Osteoblast (primary cell): ENCODE measurements around the gene CDK17. TPM values are rescaled to one million over a fixed set of nuclear protein-coding genes. Genes with fewer than 3 reads are reported as not detected.
"Not testable (repeated sequence)": the region's sequence is repeated elsewhere in the genome, so short reads cannot be mapped to it uniquely, and the experiment has no call there.

Experiments used
- DNase-seq: peaks from one replicate; pipeline ENCODE4 v3.0.0; 2011; ENCODE audit warnings: low spot score, mixed read lengths; ENCODE audit not compliant: insufficient read length; ENCODE audit errors: missing footprints
- H2AFZ ChIP-seq: 2 replicates; pipeline ENCODE4 v1.6.0; 2011; ENCODE audit warnings: mild to moderate bottlenecking, low read length
- H3K27ac ChIP-seq: 2 replicates; pipeline ENCODE4 v1.5.1; 2011; ENCODE audit warnings: mild to moderate bottlenecking, low read depth, low read length, moderate library complexity
- H3K27me3 ChIP-seq: 2 replicates; pipeline ENCODE4 v1.6.0; 2012; ENCODE audit warnings: mild to moderate bottlenecking, control low read depth, inconsistent platforms, low read length, moderate library complexity; ENCODE audit not compliant: insufficient read depth
- H3K36me3 ChIP-seq: 2 replicates; pipeline ENCODE4 v1.5.1; 2011; ENCODE audit warnings: mild to moderate bottlenecking, low read length, control low read depth, moderate library complexity; ENCODE audit not compliant: insufficient read depth
- H3K4me1 ChIP-seq: 2 replicates; pipeline ENCODE4 v1.5.1; 2011; ENCODE audit warnings: mild to moderate bottlenecking, low read length, control low read depth, moderate library complexity; ENCODE audit not compliant: insufficient read depth
- H3K4me2 ChIP-seq: 2 replicates; pipeline ENCODE4 v1.6.0; 2011; ENCODE audit warnings: mild to moderate bottlenecking, low read length; ENCODE audit not compliant: insufficient read depth
- H3K4me3 ChIP-seq: fragments of 200-600 bp; sonication (generic); 3 replicates; pipeline ENCODE4 v1.5.1; 2012; ENCODE audit warnings: mild to moderate bottlenecking, low read length, inconsistent platforms; ENCODE audit not compliant: insufficient read depth
- H3K79me2 ChIP-seq: 2 replicates; pipeline ENCODE4 v1.6.0; 2012; ENCODE audit warnings: mild to moderate bottlenecking, low read length, control low read depth, inconsistent platforms; ENCODE audit not compliant: insufficient read depth
- H3K9me3 ChIP-seq: 2 replicates; pipeline ENCODE4 v1.5.1; 2011; ENCODE audit warnings: low read depth, low read length, control low read depth
- H4K20me1 ChIP-seq: 2 replicates; pipeline ENCODE4 v1.6.0; 2012; ENCODE audit warnings: mild to moderate bottlenecking, low read length, control low read depth; ENCODE audit not compliant: insufficient read depth
- total RNA-seq: library from RNA; depleted of rRNA; stranded (reverse); fragments of >200 nt; gene quantifications from 2 replicates; pipeline ENCODE4 v1.2.3, GENCODE V29; 2012
- TF ChIP-seq, protein P1 (sequence below): IDR thresholded peaks from 2 replicates; pipeline ENCODE4 v1.5.1; 2011; ENCODE audit warnings: mild to moderate bottlenecking, low read depth, low read length, moderate library complexity; ENCODE audit errors: extremely low read depth

CDK17 gene
- total RNA-seq, 1 donor = 68.0 TPM

DNA sequence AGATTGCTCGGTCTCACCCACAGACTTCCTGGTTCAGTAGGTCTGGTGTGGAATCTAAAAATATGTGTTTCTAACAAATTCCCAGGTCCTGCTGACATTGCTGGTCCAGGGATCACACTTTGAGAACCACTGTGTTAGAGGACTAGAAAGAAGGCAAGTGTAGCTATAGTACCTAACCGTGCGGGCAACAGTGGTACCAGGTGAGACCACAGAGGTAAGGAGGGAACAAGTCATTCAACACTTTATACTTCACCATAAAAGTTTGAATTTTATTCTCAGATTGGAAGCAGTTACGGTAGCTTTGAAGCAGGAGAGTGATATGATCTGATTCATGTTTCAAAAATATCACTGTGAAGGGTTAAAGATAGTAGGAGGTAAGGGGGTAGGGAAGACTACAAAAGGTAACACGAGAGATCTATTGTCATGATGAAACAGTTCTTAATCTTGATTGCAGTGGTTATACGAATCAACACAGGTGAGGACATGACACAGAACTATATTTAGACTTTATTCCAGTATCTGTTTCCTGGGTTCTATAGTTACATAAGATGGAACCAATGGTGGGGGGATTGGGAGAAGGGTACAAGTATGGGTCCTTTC is 73.5 kb downstream of the CDK17 start:
- Histone ChIP-seq H3K27me3 (no peaks in the 10 kb centered on the region), H2AFZ (no peak overlapping the region), H3K4me2 (no peak overlapping the region), H3K36me3 (peaks cover 17% of the 10 kb centered on the region), H3K27ac (no peak overlapping the region), H3K9me3 (no peaks in the 10 kb centered on the region), H3K79me2 (peaks cover 97% of the 10 kb centered on the region), H3K4me1 (no peaks in the 10 kb centered on the region), H3K4me3 (no peak overlapping the region), H4K20me1 (peaks cover 34% of the 10 kb centered on the region)
- TF ChIP-seq, protein P1, sequence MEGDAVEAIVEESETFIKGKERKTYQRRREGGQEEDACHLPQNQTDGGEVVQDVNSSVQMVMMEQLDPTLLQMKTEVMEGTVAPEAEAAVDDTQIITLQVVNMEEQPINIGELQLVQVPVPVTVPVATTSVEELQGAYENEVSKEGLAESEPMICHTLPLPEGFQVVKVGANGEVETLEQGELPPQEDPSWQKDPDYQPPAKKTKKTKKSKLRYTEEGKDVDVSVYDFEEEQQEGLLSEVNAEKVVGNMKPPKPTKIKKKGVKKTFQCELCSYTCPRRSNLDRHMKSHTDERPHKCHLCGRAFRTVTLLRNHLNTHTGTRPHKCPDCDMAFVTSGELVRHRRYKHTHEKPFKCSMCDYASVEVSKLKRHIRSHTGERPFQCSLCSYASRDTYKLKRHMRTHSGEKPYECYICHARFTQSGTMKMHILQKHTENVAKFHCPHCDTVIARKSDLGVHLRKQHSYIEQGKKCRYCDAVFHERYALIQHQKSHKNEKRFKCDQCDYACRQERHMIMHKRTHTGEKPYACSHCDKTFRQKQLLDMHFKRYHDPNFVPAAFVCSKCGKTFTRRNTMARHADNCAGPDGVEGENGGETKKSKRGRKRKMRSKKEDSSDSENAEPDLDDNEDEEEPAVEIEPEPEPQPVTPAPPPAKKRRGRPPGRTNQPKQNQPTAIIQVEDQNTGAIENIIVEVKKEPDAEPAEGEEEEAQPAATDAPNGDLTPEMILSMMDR = no peak
- no peak for DNase-seq

DNA sequence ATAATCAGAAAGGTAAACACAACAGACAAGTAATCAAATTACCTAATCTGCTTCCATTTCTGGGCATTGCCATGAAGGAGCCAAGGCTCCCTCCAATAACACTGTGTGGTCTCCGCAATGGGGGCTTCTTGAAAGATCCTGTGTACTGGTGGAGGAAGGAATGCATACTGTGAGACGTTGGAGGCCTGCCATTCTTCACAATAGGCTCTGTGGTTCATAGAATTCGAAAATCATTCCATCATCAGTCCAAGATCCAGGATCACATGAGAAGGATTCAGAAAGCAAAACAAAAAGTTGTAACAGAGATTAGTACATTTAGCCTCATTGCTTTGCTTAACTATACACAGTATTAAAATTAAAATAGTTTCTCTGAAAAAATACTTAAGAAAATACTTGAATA is 76.3 kb downstream of the CDK17 start:
- Histone ChIP-seq H3K27ac (no peak overlapping the region), H3K4me1 (no peaks in the 10 kb centered on the region), H3K4me2 (no peak overlapping the region), H3K79me2 (peaks cover 72% of the 10 kb centered on the region), H3K4me3 (no peak overlapping the region), H3K36me3 (peaks cover 17% of the 10 kb centered on the region), H2AFZ (no peak overlapping the region), H4K20me1 (peaks cover 20% of the 10 kb centered on the region), H3K27me3 (no peaks in the 10 kb centered on the region), H3K9me3 (no peaks in the 10 kb centered on the region)
- no peak for DNase-seq
- TF ChIP-seq, protein P1 = no peak

DNA sequence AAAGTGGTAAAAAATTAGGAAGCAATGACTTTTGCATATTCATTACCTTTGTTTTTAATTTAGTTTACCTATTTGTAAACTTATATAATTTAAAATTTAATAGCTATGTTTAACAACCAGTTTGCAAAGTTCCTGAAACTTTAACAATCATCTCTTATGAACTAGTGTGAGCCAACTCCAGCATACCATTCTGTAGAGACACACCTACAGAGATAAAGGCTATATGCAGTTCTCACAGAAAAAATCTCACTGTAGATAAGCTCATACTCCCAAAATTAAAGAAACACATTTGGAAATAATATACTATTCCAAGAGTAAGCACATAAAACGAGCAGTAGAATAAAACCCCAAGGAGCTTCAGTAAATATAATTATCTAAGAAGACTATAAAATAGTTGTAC is 77.5 kb downstream of the CDK17 start:
- Histone ChIP-seq H3K27ac (no peak overlapping the region), H3K79me2 (peaks cover 61% of the 10 kb centered on the region), H3K27me3 (no peaks in the 10 kb centered on the region), H3K4me3 (no peak overlapping the region), H4K20me1 (peaks cover 20% of the 10 kb centered on the region), H3K9me3 (no peaks in the 10 kb centered on the region), H2AFZ (no peak overlapping the region), H3K4me2 (no peak overlapping the region), H3K36me3 (peaks cover 17% of the 10 kb centered on the region), H3K4me1 (no peaks in the 10 kb centered on the region)
- TF ChIP-seq, protein P1 = no peak
- no peak for DNase-seq

DNA sequence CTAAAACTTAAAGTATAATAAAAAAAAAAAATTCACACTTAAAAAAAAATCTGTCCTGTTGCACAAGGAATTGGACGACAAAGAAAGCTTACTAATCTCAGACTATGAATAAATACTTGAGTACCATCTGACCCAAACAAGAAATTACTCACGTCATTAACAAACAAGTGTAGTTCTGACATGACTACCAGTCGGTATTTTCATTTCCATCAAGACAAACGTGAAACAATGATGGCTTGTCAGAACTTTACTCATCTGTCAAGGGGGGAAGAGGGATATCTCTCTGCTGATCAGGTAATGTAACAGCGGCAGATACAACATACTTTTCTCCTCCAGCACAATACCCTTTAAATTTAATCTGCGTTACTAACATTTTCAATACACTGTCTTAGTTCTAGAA is 78.3 kb downstream of the CDK17 start:
- Histone ChIP-seq H3K4me2 (no peak overlapping the region), H3K4me3 (no peak overlapping the region), H3K79me2 (peaks cover 53% of the 10 kb centered on the region), H2AFZ (no peak overlapping the region), H4K20me1 (peaks cover 16% of the 10 kb centered on the region), H3K9me3 (no peaks in the 10 kb centered on the region), H3K27me3 (no peaks in the 10 kb centered on the region), H3K36me3 (peaks cover 17% of the 10 kb centered on the region), H3K4me1 (no peaks in the 10 kb centered on the region), H3K27ac (no peak overlapping the region)
- no peak for DNase-seq
- TF ChIP-seq, protein P1 = no peak

DNA sequence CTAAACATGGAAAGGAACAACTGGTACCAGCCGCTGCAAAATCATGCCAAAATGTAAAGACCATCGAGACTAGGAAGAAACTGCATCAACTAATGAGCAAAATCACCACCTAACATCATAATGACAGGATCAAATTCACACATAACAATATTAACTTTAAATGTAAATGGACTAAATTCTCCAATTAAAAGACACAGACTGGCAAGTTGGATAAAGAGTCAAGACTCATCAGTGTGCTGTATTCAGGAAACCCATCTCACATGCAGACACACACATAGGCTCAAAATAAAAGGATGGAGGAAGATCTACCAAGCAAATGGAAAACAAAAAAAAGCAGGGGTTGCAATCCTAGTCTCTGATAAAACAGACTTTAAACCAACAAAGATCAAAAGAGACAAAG is 82.4 kb downstream of the CDK17 start:
- H3K9me3 ChIP-seq, H3K4me1 ChIP-seq, H3K27me3 ChIP-seq, H3K27ac ChIP-seq, H3K4me3 ChIP-seq, H3K4me2 ChIP-seq, DNase-seq, H3K36me3 ChIP-seq, H2AFZ ChIP-seq: not testable (repeated sequence)
- H3K79me2 ChIP-seq = peaks cover 41% of the 10 kb centered on the region
- H4K20me1 ChIP-seq = peaks cover 11% of the 10 kb centered on the region

DNA sequence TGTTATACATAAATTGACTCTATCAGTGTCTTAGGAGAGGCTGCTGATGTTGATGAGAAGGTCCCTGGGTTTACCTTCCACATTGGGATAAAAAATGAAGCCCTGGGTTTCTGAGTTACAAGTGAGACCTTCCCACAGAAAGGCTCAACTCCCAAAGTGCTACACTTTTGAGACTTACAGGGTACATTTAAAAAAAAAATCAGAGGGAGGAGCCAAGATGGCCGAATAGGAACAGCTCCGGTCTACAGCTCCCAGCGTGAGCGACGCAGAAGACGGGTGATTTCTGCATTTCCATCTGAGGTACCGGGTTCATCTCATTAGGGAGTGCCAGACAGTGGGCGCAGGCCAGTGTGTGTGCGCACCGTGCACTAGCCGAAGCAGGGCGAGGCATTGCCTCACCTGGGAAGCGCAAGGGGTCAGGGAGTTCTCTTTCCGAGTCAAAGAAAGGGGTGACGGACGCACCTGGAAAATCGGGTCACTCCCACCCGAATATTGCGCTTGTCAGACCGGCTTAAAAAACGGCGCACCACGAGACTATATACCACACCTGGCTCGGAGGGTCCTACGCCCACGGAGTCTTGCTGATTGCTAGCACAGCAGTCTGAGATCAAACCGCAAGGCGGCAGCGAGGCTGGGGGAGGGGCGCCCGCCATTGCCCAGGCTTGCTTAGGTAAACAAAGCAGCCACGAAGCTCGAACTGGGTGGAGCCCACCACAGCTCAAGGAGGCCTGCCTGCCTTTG is 84.3 kb downstream of the CDK17 start:
- peak overlapping the region; percentile 28 for H3K4me3 ChIP-seq
- not testable (repeated sequence) for H3K4me1 ChIP-seq, H3K27me3 ChIP-seq, H3K27ac ChIP-seq, H3K36me3 ChIP-seq, H4K20me1 ChIP-seq, H3K9me3 ChIP-seq, DNase-seq, H3K4me2 ChIP-seq, H2AFZ ChIP-seq
- peaks cover 46% of the 10 kb centered on the region for H3K79me2 ChIP-seq
